Measurements from ENCODE around the gene CERK.
"Not testable (repeated sequence)": the region's sequence is repeated elsewhere in the genome, so short reads cannot be mapped to it uniquely, and the experiment has no call there.

CERK gene

GRCh38 chr22:46661221-46661851 is 76.7 kb downstream of the CERK start:
- DNase-seq (ENCODE audit: low read depth) = no peak

DNA sequence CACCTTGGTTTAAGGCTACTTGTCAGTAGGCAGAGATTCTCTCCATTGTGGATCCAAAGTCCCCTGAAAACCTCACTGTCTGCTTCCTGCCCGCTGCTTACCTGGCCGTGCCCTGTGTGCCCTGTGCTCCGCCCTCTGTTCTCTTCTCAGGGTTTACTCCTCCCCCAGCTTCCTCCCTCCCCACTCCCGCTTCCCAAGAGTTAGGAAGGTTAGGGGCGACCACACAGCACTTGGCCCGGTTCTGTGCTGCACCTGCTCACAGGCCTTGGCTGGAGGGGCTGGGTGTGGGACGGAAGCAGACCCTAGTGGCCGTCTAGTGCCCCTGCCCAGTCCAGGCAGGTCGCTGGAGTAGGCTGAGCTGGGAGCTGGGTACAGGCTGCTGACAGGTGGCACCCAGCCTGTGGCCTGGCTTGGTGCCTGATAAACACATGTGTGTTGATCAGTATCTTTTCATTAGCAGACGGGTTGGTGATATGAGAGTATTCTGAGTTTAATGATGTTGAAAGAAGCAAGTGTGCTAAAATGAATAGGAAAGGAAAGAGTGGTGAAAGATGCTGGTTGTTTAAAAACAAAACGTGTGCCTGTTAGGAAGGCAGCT is 77.3 kb downstream of the CERK start:
- DNase-seq (ENCODE audit: low read depth) = no peak

GRCh38 chr22:46659791-46660186 is 78.3 kb downstream of the CERK start:
- no peak for DNase-seq (ENCODE audit: low read depth)

GRCh38 chr22:46659059-46659790 is 78.8 kb downstream of the CERK start:
- DNase-seq (ENCODE audit: low read depth) = no peak

GRCh38 chr22:46657996-46658947 is 79.8 kb downstream of the CERK start:
- no peak for DNase-seq (ENCODE audit: low read depth)

DNA sequence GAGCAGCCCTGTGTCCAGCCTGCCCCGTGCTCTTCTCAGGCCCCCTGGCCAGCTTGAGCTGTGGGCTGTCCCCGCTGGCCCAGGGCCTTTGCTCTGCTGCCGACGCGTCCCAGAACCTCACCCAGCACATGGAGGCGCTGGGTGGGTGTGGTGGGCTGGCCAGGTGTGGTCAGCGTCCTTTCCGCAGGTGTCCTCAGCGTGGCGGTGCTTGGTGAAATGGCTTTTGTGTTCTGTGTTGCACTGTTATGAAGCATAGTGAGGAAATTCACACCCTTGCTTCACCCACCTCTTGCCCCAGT is 80.4 kb downstream of the CERK start:
- no peak for DNase-seq (ENCODE audit: low read depth)

- DNase-seq (ENCODE audit: low read depth) = no peak
Measured at GRCh38 chr22:46656856-46657654, 81.0 kb downstream of the CERK start.

DNA sequence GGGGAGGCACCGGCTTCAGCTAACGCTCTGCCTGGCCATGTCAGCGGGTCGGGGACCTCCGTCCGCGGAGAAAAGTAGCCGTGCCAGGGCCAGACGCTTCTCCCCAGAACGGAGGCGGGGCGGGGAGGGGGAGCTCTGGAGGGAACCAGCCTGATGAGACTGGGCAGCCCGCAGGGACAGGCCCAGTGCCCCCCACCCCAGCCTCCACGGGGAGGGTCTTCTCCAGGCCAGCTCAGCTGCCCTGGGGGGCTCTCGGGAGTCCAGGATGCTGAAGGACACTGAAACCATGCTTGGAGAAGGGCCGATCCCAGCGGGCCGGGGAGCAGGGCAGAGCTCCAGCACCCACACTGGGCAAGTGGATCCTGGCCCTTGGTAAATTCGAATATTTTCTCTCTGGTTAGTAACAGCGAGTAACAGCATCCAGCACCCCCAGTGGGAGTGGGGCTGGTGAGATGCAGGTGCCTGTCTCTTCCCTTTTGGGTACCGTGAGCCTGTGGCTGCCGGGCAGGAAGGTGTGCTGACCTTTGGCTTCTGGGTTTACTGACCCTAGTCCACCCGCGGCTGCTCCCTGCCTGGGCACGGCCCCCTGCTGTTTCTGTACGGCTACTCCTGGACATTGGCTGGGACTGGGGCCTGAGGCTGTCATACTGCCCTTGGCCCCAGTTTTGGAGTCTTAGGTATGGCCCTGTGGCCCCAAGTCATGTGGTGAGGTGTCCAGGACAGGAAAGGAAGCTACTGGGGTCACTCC is 82.0 kb downstream of the CERK start:
- no peak for DNase-seq (ENCODE audit: low read depth)

GRCh38 chr22:46654927-46655595 is 83.0 kb downstream of the CERK start:
- no peak for DNase-seq (ENCODE audit: low read depth)

GRCh38 chr22:46654426-46654825 is 83.6 kb downstream of the CERK start:
- DNase-seq (ENCODE audit: low read depth) = no peak

- no peak for DNase-seq (ENCODE audit: low read depth)
Measured at GRCh38 chr22:46653596-46653995, 84.5 kb downstream of the CERK start.

DNA sequence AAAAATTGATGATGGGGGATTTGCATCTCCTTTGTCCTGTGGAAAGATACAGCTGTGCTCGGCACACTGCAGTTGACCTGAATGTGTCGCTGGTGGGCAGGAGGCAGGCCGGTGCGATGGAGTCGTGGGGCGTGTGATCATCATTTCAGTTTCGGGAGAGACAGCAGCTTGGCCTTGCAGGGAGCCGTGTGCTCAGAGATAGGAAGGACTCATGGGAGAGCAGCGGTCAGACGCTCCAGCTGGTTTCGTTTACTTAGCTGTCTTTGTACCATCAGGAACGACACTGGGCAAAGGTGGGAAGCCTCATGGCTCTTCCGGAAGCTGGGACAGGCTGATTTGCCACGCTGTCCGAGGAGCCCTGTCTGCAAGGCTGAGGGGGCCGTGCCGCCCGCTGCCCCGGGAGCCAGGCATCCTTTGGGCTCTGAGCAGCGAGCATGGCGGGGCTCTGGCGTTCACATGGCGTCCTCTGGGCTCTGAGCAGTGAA is 85.2 kb downstream of the CERK start:
- DNase-seq (ENCODE audit: low read depth) = no peak

DNA sequence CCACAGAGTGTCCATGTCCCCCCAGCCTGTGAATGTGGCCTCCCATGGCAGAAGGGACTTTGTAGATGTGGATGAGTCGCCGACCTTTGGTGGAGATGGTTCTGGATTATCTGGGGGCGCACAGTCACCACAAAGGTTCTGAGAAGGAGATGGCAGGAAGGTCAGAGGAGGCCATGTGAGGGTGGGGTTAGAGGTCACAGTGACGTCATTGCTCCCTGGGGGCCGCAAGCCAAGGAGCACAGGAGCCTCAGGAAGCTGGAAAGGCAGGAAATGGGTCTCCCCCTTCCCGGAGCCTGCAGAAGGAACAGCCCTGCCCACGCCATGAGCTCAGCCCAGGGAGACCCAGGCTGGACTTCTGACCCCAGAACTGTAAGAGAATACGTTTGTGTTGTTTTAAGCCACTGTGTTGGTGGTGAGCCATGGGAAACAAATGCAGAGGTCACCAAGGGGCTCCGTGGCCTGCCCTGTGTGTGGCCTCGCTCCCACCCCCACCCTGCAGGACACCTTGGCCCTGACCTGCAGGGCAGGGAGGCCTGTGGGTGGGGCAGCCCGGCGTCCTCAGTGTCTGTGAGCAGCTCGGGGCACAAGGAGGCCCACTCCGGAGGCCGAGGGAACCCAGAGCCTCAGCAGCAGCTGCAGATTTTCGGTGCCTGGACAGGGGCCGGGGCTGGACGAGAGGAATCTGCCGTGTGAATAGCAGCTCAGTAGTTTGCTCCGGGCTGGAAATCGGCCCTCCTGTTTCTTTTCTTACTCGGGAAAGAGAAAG is 85.8 kb downstream of the CERK start:
- DNase-seq (ENCODE audit: low read depth) = no peak

DNA sequence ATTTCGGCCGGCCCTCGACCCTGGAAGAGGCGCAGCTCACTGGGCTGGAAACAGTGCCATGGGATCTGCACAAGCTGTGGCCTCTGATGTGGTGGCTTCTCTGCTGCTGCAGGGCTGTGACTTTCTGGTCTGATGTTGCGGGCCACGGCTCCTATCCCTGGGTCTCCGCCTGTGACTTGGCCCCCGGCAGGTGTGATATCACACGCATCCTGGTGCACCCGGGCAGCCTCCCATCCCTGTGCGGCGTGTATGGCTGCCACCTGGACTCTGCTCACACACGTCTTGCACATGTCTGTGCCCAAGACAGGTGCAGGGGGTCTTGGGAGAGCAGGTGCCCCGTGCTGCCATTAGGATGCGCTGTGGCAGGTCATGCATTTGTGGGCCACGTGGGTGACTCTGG is 86.7 kb downstream of the CERK start:
- no peak for DNase-seq (ENCODE audit: low read depth)

- no peak for DNase-seq (ENCODE audit: low read depth)
Measured at GRCh38 chr22:46650078-46650810, 87.8 kb downstream of the CERK start.

DNA sequence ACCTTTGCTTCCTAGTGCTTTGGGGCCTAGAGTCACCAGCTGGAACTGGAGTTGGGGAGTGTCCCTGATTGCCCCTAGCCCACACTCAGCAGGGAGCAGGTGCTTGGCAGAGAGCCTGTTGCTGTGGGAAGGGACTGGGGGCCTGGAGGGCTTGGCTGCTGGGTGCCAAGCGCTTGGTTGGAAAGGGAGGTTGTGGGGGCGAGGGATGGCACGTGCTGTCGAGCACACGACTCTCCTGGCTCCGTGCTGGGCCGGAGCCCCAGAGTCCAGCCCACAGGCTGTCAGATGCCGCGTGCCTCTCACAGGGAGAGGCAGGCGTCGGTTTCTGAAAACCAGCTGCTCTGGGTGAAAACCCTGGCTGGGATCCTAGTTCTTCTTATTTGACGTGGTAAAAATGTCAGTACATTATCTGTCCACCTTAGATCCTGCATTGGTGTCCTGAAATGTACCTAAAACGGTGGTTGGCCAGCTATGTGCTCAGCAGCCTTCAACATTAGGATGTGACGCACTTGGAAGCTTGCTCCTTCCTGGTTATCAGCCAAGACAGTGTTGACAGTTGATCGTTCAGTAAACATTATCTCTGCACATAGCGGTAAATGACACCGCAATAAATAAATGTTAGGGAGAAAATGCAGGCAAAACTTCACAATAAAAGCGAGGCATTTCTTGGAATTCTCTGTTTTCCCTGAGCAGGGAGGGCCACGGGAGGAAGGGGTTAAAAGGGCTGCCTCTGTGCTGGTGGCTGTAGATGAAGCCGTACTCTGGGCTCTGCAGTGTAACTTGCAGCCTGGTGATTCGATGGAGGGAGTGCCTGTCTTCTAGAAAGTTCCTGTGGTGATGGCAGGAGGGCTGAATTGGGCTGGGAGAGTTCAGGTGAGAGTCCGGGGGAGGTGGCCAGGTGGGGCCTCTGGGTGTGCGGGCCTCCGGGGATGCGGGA is 88.6 kb downstream of the CERK start:
- no peak for DNase-seq (ENCODE audit: low read depth)

GRCh38 chr22:46648225-46648820 is 89.7 kb downstream of the CERK start:
- not testable (repeated sequence) for DNase-seq (ENCODE audit: low read depth)
